ELR (cell line): ENCODE results near the gene RHO.
"Not testable (repeated sequence)": the region's sequence is repeated elsewhere in the genome, so short reads cannot be mapped to it uniquely, and the experiment has no call there.

Experiments
- DNase-seq: peaks from one replicate; pipeline ENCODE4 v3.0.0-alpha.2; 2015; ENCODE audit warnings: low read depth

Gene RHO

GRCh38 chr3:129543156-129543790 is 14.8 kb downstream of the RHO start, which contains the start of gene H1-8:
Gene H1-8, plus strand, starts transcription at chr3:129543175. Its CDS starts 44 bp downstream, at chr3:129543219.
- no peak for DNase-seq

GRCh38 chr3:129543999-129544398 is 15.6 kb downstream of the RHO start:
- no peak for DNase-seq

GRCh38 chr3:129545951-129546350 is 17.5 kb downstream of the RHO start:
- not testable (repeated sequence) for DNase-seq

GRCh38 chr3:129547241-129547640 is 18.8 kb downstream of the RHO start:
- no peak for DNase-seq

- no peak for DNase-seq
Measured at GRCh38 chr3:129548104-129548965, 19.9 kb downstream of the RHO start.

GRCh38 chr3:129549006-129549800 is 20.8 kb downstream of the RHO start:
- DNase-seq = peak; percentile 84

GRCh38 chr3:129549805-129550204 is 21.4 kb downstream of the RHO start:
- DNase-seq = no peak

GRCh38 chr3:129552287-129553050 is 24.0 kb downstream of the RHO start:
- no peak for DNase-seq

- DNase-seq = no peak
Measured at GRCh38 chr3:129553171-129553570, 24.7 kb downstream of the RHO start.

- no peak for DNase-seq
Measured at GRCh38 chr3:129553719-129554118, 25.3 kb downstream of the RHO start.

- DNase-seq = no peak
Measured at GRCh38 chr3:129554356-129555152, 26.1 kb downstream of the RHO start.

- no peak for DNase-seq
Measured at GRCh38 chr3:129555153-129555550, 26.7 kb downstream of the RHO start.

GRCh38 chr3:129555616-129556357 is 27.3 kb downstream of the RHO start:
- DNase-seq = no peak

GRCh38 chr3:129556358-129556695 is 27.9 kb downstream of the RHO start:
- DNase-seq = no peak

GRCh38 chr3:129556890-129557547 is 28.6 kb downstream of the RHO start:
- DNase-seq = no peak

- DNase-seq = no peak
Measured at GRCh38 chr3:129557548-129557894, 29.1 kb downstream of the RHO start.

- peak; percentile 51 for DNase-seq
Measured at GRCh38 chr3:129558081-129558771, 29.8 kb downstream of the RHO start.

- peak; percentile 87 for DNase-seq
Measured at GRCh38 chr3:129558772-129559564, 30.5 kb downstream of the RHO start.
